K562 (cell line): ENCODE measurements around the gene CLIP1.

Experiments used
- CTCF ChIP-seq, 3 experiments: IDR thresholded peaks in 2 of 3; conservative IDR thresholded peaks in 1 of 3; 2 replicates each; pipeline ENCODE4 v1.5.1; 2011 to 2012; ENCODE audit warnings: low read length in 3 of 3, mild to moderate bottlenecking in 3 of 3, control low read depth in 2 of 3, improper control_type of control experiment in 1 of 3, inconsistent platforms in 1 of 3, low read depth in 1 of 3, mixed read lengths in 1 of 3, moderate library complexity in 1 of 3; ENCODE audit not compliant: insufficient read depth in 2 of 3
- PTBP1 ChIP-seq: fragments of 200-400 bp; formaldehyde crosslinking; IDR thresholded peaks from 2 replicates; pipeline ENCODE4 v1.6.1; 2017; ENCODE audit warnings: low read depth, low read length
- RNF219 ChIP-seq: fragments of 250-450 bp; sonication (Bioruptor Pico); IDR thresholded peaks from 2 replicates; pipeline ENCODE4 v1.5.0; 2022; ENCODE audit warnings: mild to moderate bottlenecking
- ZNF354B ChIP-seq: fragments of 250-450 bp; sonication (Bioruptor Pico); IDR thresholded peaks from 2 replicates; pipeline ENCODE4 v1.4.0; 2020
- ZNF740 ChIP-seq, 3 experiments: fragments of 200-800 bp in 1 of 3; sonication (Bioruptor generic) in 1 of 3; sonication (generic) in 1 of 3; formaldehyde crosslinking in 1 of 3; IDR thresholded peaks; 2 replicates each; pipeline versions ENCODE4 v1.6.1 to v1.8.0; 2016 to 2022; ENCODE audit warnings: mild to moderate bottlenecking in 2 of 3, missing compliant biosample characterization in 2 of 3, missing genetic modification characterization in 2 of 3, missing genetic modification reagents in 1 of 3

GRCh38 chr12:122245553-122245952, 176.9 kb downstream of the CLIP1 start:
- no peak for TF ChIP-seq CTCF (IDR thresholded peaks at IDR 0.05 in 2 of 3, conservative IDR thresholded peaks at IDR 0.05 in 1 of 3; ENCODE audit: insufficient read depth in 2 of 3, low read depth in 1 of 3, low read length in 3 of 3)
- no peak for TF ChIP-seq ZNF354B
- TF ChIP-seq RNF219 (CRISPR knock-in tag), result no peak
- no peak for TF ChIP-seq ZNF740 (CRISPR knock-in tag; IDR thresholded peaks at IDR 0.05)
- no peak for TF ChIP-seq ZNF740 (tag; IDR thresholded peaks at IDR 0.05)
- TF ChIP-seq PTBP1, result no peak
